HG02642 (cell line): ENCODE data around the gene IFITM1.
"Not testable (repeated sequence)": the region's sequence is repeated elsewhere in the genome, so short reads cannot be mapped to it uniquely, and the experiment has no call there.

Experiments
- ATAC-seq: cut with Tn5 transposase; IDR thresholded peaks from one replicate; pipeline ENCODE4 v1.9.1; 2021; ENCODE audit warnings: mild to moderate bottlenecking; ENCODE audit not compliant: unreplicated experiment, poor library complexity

Gene IFITM1

GRCh38 chr11:282171-282570 lies 31.7 kb upstream of the IFITM1 start:
- no peak for ATAC-seq

GRCh38 chr11:282630-283360 lies 31.0 kb upstream of the IFITM1 start:
- ATAC-seq = no peak

- ATAC-seq = no peak
These were observed 30.3 kb upstream of the IFITM1 start for GRCh38 chr11:283405-284104.

DNA sequence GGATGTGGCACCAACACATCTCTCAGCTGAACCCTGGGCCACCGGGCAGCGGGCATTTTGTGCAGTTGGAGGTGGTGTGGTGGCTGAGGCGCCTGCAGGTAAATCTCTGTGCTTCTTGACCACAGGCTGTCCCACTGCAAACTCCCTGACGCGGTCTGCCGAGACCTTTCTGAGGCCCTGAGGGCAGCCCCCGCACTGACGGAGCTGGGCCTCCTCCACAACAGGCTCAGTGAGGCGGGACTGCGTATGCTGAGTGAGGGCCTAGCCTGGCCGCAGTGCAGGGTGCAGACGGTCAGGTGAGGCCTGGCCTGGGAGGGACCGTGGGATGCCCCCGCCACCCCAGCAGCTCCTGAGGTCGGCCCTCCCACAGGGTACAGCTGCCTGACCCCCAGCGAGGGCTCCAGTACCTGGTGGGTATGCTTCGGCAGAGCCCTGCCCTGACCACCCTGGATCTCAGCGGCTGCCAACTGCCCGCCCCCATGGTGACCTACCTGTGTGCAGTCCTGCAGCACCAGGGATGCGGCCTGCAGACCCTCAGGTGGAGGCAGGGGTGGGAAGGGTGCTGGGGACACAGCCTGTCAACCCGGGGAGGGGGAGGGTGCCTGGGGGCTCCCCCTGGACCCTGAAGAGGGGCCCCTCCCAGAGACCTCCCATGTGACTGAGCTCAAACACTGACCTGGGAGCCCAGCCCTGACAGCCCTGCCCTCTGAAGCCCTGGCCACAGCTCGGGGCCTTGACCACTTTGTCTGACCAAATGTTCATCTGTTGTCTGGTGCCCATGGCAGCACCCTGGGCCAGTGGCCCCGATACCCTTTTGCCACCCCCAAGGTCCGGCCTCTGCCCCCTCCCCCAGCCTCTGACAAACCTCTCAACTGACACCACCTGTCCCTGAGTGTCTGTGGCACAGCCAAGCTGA lies 29.5 kb upstream of the IFITM1 start:
- no peak for ATAC-seq

- no peak for ATAC-seq
These were observed 28.6 kb upstream of the IFITM1 start for GRCh38 chr11:285021-285893.

GRCh38 chr11:285894-286220 lies 28.0 kb upstream of the IFITM1 start:
- no peak for ATAC-seq

- not testable (repeated sequence) for ATAC-seq
These were observed 26.6 kb upstream of the IFITM1 start for GRCh38 chr11:286977-287820.

DNA sequence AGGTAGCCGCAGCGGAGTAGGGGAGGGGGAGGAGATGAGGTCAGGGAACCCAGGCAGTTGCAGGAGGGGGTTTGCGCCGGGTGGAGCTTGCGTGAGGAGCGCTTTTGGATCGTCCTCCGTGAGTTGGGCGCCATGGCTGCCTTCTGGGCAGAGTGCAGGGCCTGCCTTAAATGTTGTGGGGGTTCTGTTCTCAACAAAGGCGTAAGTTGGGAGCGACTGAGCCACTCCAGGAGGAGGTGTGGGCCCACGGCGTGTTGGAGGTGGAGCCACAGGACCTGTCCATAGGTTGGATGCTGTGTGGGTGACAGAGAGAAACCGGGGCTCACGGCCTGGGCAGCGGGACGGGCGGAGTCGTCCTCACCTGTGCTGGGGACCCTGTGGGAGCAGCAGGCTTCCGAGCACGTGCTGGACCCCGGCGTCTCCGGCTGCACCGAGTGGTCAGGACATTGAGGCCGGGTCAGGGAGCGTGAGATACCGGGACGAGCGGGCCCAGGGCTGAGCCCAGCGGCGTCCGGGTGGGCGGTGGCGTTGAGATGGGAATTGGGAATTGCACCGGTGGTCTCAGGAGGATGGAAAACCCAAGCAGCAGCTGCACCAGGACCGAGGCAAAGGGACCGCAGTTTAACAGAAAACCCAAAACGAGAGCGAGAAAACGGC lies 25.9 kb upstream of the IFITM1 start:
- ATAC-seq = no peak

GRCh38 chr11:288478-289397 lies 25.1 kb upstream of the IFITM1 start, which contains the start of gene PGGHG:
Gene PGGHG (plus strand): TSS chr11:289126. CDS start chr11:289817, 691 bp downstream.
- peak; percentile 71 for ATAC-seq

- ATAC-seq = no peak
These were observed 24.5 kb upstream of the IFITM1 start for GRCh38 chr11:289398-289711.

DNA sequence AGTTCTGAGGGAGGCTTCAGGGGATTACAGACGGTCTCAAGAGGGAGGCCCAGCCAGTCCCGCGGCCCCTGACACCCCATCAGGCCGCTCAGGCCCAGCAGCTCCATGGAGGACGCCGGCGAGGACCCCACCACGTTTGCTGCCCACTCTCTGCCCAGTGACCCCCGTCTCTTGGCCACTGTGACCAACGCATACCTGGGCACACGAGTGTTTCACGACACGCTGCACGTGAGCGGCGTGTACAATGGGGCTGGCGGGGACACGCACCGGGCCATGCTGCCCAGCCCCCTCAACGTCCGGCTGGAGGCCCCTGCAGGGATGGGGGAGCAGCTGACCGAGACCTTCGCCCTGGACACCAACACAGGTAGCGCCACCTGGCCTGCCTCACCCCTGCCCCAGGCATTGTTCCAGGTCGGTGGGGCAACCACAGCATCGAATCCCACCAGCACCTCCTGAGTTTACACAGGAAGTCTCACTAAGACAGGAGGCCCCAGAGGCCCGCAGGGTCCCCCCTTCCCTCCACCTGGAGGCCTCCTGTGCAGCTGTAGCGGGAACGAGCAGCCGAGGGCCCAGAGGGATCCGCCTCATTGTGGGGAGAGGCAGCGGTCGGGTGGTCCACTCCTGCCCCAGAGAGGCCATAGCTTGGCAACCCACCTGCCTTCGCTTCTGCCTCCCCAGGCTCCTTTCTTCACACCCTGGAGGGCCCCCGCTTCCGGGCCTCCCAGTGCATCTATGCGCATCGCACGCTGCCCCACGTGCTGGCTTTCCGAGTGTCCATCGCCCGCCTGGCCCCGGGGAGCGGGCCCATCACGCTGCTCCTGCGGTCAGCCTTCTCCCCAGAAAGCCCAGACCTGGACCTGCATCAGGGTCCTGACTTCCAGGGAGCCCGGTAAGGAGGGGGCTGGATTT lies 23.9 kb upstream of the IFITM1 start:
- no peak for ATAC-seq

DNA sequence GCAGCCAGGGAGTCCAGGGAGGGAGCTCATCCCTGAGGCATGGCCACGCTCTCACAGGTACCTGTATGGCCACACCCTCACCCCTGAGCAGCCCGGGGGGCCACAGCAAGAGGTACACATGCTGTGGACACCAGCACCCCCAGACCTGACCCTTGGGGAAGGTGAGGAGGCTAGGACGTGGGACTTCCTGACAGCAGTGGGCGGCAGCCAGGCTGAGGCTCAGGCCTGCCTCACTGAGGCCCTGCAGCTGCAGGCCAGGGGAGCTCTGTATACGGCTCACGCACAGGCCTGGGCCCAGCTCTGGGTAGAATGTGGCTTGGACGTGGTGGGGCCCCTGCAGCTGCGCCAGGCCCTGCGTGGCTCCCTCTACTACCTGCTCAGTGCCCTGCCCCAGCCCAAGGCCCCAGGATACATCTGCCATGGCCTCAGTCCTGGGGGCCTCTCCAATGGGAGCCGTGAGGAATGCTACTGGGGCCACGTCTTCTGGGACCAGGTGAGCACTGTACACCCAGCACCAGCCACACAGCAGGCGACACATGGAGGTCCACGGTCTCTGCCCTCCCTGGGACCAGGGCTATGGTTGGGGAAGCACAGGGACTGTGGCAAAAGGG lies 23.1 kb upstream of the IFITM1 start:
- no peak for ATAC-seq

- no peak for ATAC-seq
These were observed 22.3 kb upstream of the IFITM1 start for GRCh38 chr11:291281-292210.

GRCh38 chr11:292211-293121 lies 21.4 kb upstream of the IFITM1 start:
- ATAC-seq = no peak
